BLaER1 (cell line): Measurements from ENCODE around the gene YJU2.
"Not testable (repeated sequence)": the region's sequence is repeated elsewhere in the genome, so short reads cannot be mapped to it uniquely, and the experiment has no call there.

ENCODE experiments used
- H3K27ac ChIP-seq: shearing (Covaris generic); formaldehyde crosslinking; 2 replicates; pipeline ENCODE4 v1.8.1; 2022
- H3K27me3 ChIP-seq: shearing (Covaris generic); formaldehyde crosslinking; 2 replicates; pipeline ENCODE4 v1.8.1; 2022
- H3K36me3 ChIP-seq: shearing (Covaris generic); formaldehyde crosslinking; 2 replicates; pipeline ENCODE4 v1.8.1; 2022
- H3K4me1 ChIP-seq: shearing (Covaris generic); formaldehyde crosslinking; 2 replicates; pipeline ENCODE4 v1.8.1; 2022
- H3K4me2 ChIP-seq: shearing (Covaris generic); formaldehyde crosslinking; 2 replicates; pipeline ENCODE4 v1.8.1; 2022
- H3K4me3 ChIP-seq: shearing (Covaris generic); formaldehyde crosslinking; 2 replicates; pipeline ENCODE4 v1.8.1; 2022
- H3K9ac ChIP-seq: shearing (Covaris generic); formaldehyde crosslinking; 2 replicates; pipeline ENCODE4 v1.8.1; 2022
- H3K9me3 ChIP-seq: shearing (Covaris generic); formaldehyde crosslinking; 2 replicates; pipeline ENCODE4 v1.8.1; 2022
- H4K20me1 ChIP-seq: shearing (Covaris generic); formaldehyde crosslinking; 2 replicates; pipeline ENCODE4 v1.8.1; 2022
- Cebpa-rat ChIP-seq: shearing (Covaris generic); IDR thresholded peaks from 2 replicates; pipeline ENCODE4 v1.8.1; 2022

Gene YJU2

DNA sequence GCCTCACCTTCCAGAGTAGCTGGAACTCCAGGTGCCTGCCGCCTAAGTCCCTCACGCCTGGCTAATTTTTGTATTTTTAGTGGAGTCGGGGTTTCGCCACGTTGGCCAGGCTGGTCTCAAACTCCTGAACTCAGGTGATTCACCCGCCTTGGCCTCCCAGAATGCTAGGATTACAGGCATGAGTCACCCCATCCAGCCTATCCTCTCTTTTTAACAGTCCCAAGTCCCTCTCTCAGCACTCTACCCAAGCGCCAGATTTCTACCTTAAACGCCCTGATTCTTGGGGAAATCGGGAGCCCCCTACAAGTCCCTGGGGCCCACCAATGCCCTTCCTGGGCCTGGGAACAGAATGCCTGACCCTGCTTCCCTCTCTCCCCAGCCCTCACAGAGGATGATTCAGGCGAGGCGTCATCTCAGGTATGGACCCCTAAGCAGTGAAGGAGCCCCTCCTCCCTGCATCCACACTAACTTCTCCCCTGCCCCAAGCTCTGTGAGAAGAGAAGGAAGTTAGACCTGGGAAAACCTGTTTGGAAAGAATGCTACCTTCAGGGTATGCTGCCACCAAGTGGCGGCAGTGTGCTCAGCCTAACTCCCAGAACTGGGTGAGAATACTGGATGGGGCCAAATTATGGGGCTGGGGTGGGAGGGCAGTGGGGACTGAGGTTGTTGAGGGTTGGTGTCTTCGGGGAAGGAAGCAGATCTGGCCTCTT lies 38.3 kb upstream of the YJU2 start:
- Histone ChIP-seq H3K27ac (no peak overlapping the region), H3K4me1 (no peaks in the 10 kb centered on the region), H3K4me3 (no peak overlapping the region), H4K20me1 (no peaks in the 10 kb centered on the region), H3K9me3 (no peaks in the 10 kb centered on the region), H3K4me2 (no peak overlapping the region), H3K9ac (no peak overlapping the region), H3K27me3 (no peaks in the 10 kb centered on the region), H3K36me3 (no peaks in the 10 kb centered on the region)
- no peak for TF ChIP-seq Cebpa-rat

DNA sequence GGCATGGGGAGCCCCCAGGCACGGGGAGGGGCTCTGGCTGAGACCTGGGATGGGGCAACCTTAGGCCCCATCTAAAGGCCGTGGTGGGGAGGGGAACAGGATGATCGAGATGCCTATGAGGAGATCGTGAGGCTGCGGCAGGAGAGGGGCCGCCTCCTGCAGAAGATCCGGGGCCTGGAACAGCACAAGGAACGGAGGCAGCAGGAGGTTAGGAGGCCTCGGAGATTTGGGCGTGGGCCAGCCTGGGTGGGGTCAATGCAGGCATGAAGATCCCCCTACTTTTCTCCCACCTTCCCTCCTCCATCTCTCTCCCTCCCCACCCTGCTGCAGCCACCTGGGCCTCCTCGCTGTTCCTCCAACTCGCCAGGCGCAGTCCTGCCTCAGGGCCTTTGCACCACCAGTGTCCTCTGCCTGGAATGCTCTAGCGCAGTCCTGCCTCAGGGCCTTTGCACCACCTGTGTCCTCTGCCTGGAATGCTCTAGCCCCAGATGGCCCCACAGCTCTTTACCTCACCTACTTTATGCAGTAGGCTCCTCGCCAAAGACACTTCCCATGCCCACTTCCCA lies 36.6 kb upstream of the YJU2 start:
- H3K27ac ChIP-seq, result no peak overlapping the region
- no peaks in the 10 kb centered on the region for H3K27me3 ChIP-seq
- H3K9ac ChIP-seq, result no peak overlapping the region
- H3K4me3 ChIP-seq, result no peak overlapping the region
- no peak for TF ChIP-seq Cebpa-rat
- no peaks in the 10 kb centered on the region for H3K9me3 ChIP-seq
- no peaks in the 10 kb centered on the region for H4K20me1 ChIP-seq
- H3K36me3 ChIP-seq, result no peaks in the 10 kb centered on the region
- no peak overlapping the region for H3K4me2 ChIP-seq
- peaks cover 9% of the 10 kb centered on the region; the same call in 1 of the 2 replicates for H3K4me1 ChIP-seq

DNA sequence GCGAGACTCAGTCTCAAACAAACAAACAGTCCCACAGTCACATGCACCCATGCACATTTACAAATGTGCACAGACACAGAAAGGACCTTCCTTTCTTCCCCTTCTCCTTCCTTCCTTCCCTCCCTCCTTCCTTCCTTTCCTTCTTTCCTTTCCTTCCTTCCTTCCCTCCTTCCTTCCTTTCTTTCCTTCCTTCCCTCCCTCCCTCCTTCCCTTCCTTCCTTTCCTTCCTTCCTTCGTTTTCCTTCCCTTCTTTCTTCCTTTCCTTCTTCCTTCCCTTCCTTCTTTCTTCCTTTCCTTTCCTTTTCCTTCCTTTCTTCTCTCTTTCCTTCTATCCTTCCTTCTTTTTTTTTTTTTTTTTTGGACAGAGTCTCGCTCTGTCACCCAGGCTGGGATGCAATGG lies 33.8 kb upstream of the YJU2 start:
- no peaks in the 10 kb centered on the region for H3K36me3 ChIP-seq
- no peak overlapping the region for H3K9ac ChIP-seq
- H3K4me3 ChIP-seq, result no peak overlapping the region
- H3K27me3 ChIP-seq, result no peaks in the 10 kb centered on the region
- H4K20me1 ChIP-seq, result no peaks in the 10 kb centered on the region
- H3K4me1 ChIP-seq, result peaks cover 9% of the 10 kb centered on the region; the same call in 1 of the 2 replicates
- H3K27ac ChIP-seq, result no peak overlapping the region
- no peak for TF ChIP-seq Cebpa-rat
- no peak overlapping the region for H3K4me2 ChIP-seq
- H3K9me3 ChIP-seq, result peaks cover 12% of the 10 kb centered on the region; the same call in 1 of the 2 replicates

DNA sequence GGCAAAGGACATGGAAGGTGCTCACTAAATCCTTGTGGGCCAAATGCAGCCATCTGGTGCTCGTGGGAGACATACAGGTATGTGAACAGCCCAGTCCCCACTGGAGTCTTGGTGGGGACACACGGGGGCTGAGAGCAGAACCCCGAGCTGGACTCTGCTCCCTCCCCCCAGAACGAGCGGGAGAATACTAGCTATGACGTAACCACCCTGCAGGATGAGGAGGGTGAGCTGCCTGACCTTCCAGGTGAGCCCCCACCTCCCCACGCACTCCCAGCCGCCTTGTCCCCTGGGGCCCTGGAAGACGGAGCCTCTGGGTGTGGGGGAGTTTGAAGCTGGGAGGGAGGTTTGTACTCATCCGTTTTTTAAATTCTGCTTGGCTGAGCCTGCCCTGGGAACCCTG lies 31.1 kb upstream of the YJU2 start:
- H3K27me3 ChIP-seq, result no peaks in the 10 kb centered on the region
- no peaks in the 10 kb centered on the region for H3K36me3 ChIP-seq
- no peak overlapping the region for H3K9ac ChIP-seq
- H3K9me3 ChIP-seq, result peaks cover 12% of the 10 kb centered on the region; the same call in 1 of the 2 replicates
- no peaks in the 10 kb centered on the region for H4K20me1 ChIP-seq
- no peak for TF ChIP-seq Cebpa-rat
- no peak overlapping the region for H3K27ac ChIP-seq
- no peak overlapping the region for H3K4me3 ChIP-seq
- H3K4me1 ChIP-seq, result peaks cover 9% of the 10 kb centered on the region; the same call in 1 of the 2 replicates
- H3K4me2 ChIP-seq, result no peak overlapping the region

DNA sequence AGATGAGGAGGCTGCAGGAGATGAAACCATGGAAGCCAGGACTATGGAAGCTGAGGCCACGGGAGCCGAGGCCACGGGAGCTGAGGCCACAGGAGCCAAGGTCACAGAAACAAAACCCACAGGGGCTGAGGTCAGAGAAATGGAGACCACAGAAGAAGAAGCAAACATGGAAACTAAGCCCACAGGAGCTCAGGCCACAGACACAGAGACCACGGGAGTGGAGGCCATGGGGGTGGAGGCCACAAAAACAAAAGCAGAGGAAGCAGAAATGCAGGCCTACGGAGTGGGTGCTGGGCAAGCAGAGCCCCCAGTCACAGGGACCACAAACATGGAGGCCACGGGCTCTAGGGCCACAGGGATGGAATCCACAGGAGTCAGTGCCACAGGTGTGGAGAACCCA lies 30.0 kb upstream of the YJU2 start:
- peaks cover 12% of the 10 kb centered on the region; the same call in 1 of the 2 replicates for H3K9me3 ChIP-seq
- peaks cover 9% of the 10 kb centered on the region; the same call in 1 of the 2 replicates for H3K4me1 ChIP-seq
- H4K20me1 ChIP-seq, result no peaks in the 10 kb centered on the region
- no peak overlapping the region for H3K4me3 ChIP-seq
- no peak overlapping the region for H3K9ac ChIP-seq
- H3K4me2 ChIP-seq, result no peak overlapping the region
- no peak for TF ChIP-seq Cebpa-rat
- H3K36me3 ChIP-seq, result no peaks in the 10 kb centered on the region
- H3K27me3 ChIP-seq, result no peaks in the 10 kb centered on the region
- H3K27ac ChIP-seq, result no peak overlapping the region

DNA sequence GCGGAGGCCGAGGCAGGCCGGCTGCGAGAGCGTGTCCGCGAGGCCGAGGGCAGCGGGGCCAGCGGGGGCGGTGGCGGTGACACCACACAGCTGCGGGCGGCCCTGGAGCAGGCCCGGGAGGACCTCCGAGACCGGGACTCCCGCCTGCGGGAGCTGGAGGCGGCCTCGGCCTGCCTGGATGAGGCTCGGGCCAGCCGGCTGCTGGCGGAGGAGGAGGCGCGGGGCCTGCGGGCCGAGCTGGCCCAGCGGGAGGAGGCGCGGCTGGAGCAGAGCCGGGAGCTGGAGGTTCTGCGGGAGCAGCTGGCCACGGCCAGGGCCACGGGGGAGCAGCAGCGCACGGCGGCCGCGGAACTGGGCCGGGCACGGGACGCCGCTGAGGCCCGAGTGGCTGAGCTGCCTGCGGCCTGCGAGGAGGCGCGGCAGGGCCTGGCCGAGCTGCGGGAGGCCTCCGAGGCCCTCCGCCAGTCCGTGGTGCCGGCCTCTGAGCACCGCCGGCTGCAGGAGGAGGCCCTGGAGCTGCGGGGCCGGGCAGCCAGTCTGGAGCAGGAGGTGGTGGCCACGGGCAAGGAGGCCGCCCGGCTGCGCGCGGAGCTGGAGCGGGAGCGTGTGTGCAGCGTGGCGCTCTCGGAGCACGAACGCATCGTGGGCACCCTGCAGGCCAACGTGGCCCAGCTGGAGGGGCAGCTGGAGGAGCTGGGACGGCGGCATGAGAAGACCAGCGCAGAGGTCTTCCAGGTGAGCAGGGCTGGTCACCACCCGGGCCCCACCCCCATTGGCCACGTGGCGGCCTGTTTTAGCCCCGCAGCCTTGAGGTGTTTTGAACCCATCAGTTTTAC lies 29.2 kb upstream of the YJU2 start:
- no peaks in the 10 kb centered on the region for H3K36me3 ChIP-seq
- peaks cover 15% of the 10 kb centered on the region for H3K4me1 ChIP-seq
- H3K9ac ChIP-seq, result no peak overlapping the region
- peaks cover 12% of the 10 kb centered on the region; the same call in 1 of the 2 replicates for H3K9me3 ChIP-seq
- TF ChIP-seq Cebpa-rat, result no peak
- H4K20me1 ChIP-seq, result no peaks in the 10 kb centered on the region
- no peak overlapping the region for H3K4me3 ChIP-seq
- H3K27ac ChIP-seq, result no peak overlapping the region
- H3K27me3 ChIP-seq, result no peaks in the 10 kb centered on the region
- H3K4me2 ChIP-seq, result no peak overlapping the region

DNA sequence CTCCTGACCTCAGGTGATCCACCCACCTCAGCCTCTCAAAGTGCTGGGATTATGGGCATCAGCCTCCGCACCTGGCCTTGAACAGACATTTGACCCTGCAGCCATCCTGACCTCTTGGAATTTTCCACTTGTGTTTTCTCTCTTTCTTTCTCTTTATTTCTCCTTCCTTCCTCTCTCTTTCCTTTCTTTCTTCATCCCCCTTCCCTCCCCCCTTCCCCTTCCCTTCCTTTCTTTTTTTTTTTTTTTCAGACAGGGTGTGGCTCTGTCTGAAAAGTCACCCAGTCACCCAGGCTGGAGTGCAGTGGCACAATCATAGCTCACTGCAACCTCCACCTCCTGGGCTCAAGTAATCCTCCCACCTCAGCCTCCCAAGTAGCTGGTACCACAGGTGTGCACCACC lies 28.4 kb upstream of the YJU2 start:
- not testable (repeated sequence) for H3K4me2 ChIP-seq, H4K20me1 ChIP-seq, H3K36me3 ChIP-seq, H3K9ac ChIP-seq, H3K4me3 ChIP-seq, H3K27me3 ChIP-seq, H3K27ac ChIP-seq
- Histone ChIP-seq H3K4me1 (peaks cover 19% of the 10 kb centered on the region), H3K9me3 (peaks cover 12% of the 10 kb centered on the region; the same call in 1 of the 2 replicates)

DNA sequence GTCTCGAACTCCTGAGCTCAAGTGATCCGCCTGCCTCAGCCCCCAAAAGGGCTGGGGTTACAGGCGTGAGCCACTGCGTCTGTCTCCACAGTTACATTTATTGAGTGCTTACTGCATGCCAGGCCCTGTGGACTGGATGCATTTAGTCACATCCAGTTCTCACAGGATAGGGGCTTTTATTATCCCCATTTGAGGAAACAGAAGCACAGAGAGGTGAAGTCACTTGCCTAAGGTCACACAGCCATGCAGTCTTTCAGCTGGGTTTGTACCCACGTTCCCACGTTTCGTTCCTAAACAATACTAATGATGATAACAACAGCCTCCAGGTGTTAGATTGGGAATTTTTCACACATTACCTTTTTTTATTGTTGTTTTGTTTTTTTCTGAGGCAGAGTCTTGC lies 26.7 kb upstream of the YJU2 start:
- no peaks in the 10 kb centered on the region for H3K27me3 ChIP-seq
- peaks cover 12% of the 10 kb centered on the region; the same call in 1 of the 2 replicates for H3K9me3 ChIP-seq
- no peak overlapping the region for H3K4me2 ChIP-seq
- no peak overlapping the region for H3K4me3 ChIP-seq
- no peaks in the 10 kb centered on the region for H3K36me3 ChIP-seq
- no peak overlapping the region for H3K9ac ChIP-seq
- no peak for TF ChIP-seq Cebpa-rat
- H4K20me1 ChIP-seq, result no peaks in the 10 kb centered on the region
- no peak overlapping the region for H3K27ac ChIP-seq
- peaks cover 10% of the 10 kb centered on the region for H3K4me1 ChIP-seq

DNA sequence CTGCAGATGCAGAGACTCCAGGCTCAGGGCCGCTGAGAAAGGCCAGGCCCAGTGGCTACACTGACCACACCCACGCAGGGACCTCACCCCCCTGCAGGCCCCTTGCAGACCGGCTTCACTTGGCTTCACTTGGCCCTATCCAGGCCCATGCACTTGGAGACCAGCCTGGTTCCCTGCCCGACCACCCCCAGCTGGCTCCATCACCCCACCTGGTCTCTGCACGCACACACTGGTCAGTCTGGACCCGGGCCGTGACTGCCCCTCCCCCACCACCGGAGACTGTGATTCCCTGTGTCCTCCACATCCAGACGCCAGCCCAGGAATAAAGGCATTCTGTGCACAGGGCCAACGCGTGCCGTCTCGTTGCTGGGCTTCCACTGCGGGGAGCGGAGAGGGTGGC lies 22.4 kb upstream of the YJU2 start:
- Histone ChIP-seq H3K9ac (no peak overlapping the region), H3K36me3 (no peaks in the 10 kb centered on the region), H3K4me2 (no peak overlapping the region), H3K4me3 (no peak overlapping the region), H3K27ac (no peak overlapping the region), H3K9me3 (no peaks in the 10 kb centered on the region), H4K20me1 (no peaks in the 10 kb centered on the region), H3K27me3 (no peaks in the 10 kb centered on the region), H3K4me1 (peaks cover 20% of the 10 kb centered on the region)
- no peak for TF ChIP-seq Cebpa-rat

DNA sequence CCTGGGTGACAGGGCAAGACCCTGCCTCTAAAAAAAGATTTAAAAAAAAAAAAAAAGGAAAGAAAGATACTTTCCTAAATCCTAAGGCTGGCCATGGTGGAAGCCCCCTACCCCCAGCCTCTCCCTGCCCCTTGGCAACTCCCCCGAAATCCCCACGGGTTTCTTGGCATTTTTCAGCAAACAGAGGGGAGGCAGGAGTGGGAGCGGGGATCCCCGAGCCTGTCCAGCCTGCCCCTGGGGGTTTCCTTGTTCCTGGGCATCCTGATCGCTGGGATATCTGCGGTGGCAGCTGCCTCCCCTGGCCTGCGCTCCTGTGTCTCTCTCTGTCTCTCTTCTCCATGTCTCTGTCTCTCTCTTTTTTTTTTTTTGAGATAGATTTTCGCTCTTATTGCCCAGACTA lies 21.0 kb upstream of the YJU2 start:
- Histone ChIP-seq H3K27me3 (no peaks in the 10 kb centered on the region), H4K20me1 (no peaks in the 10 kb centered on the region), H3K4me2 (no peak overlapping the region), H3K36me3 (no peaks in the 10 kb centered on the region), H3K4me3 (no peak overlapping the region), H3K9ac (no peak overlapping the region), H3K9me3 (no peaks in the 10 kb centered on the region), H3K4me1 (peaks cover 23% of the 10 kb centered on the region), H3K27ac (no peak overlapping the region)
- TF ChIP-seq Cebpa-rat, result no peak
